ENCODE data around the gene SH2D1B.

- TF ChIP-seq CTCF (IDR thresholded peaks at IDR 0.05), result no peak
- TF ChIP-seq POLR2A (IDR thresholded peaks at IDR 0.05), result no peak
Observed at GRCh38 chr1:162388083-162388594, 23.8 kb downstream of the SH2D1B start.
